Activated CD8-positive, alpha-beta memory T cell treated with anti-CD3 and anti-CD28 coated beads for 36 hours (primary cell): ENCODE results near the gene NBPF14. TPM values are rescaled to one million over a fixed set of nuclear protein-coding genes. Genes with fewer than 3 reads are reported as not detected.
"Not testable (repeated sequence)": the region's sequence is repeated elsewhere in the genome, so short reads cannot be mapped to it uniquely, and the experiment has no call there.

ENCODE experiments used
- CTCF ChIA-PET: fragments of 350-600 bp; sonication (Branson Sonifier 250); formaldehyde crosslinking; loops from one replicate; lab custom pipeline; 2021; ENCODE audit warnings: antibody characterized with exemption; lab: Charles Lee
- POLR2A ChIA-PET: fragments of 350-600 bp; sonication (Branson Sonifier 250); formaldehyde crosslinking; loops from one replicate; lab custom pipeline; 2021; ENCODE audit warnings: antibody characterized with exemption; lab: Charles Lee
- total RNA-seq, 2 experiments: library from RNA; stranded (reverse); gene quantifications; one replicate each; pipeline ENCODE4 v1.2.3, GENCODE V29; 2021

Gene NBPF14, protein sequence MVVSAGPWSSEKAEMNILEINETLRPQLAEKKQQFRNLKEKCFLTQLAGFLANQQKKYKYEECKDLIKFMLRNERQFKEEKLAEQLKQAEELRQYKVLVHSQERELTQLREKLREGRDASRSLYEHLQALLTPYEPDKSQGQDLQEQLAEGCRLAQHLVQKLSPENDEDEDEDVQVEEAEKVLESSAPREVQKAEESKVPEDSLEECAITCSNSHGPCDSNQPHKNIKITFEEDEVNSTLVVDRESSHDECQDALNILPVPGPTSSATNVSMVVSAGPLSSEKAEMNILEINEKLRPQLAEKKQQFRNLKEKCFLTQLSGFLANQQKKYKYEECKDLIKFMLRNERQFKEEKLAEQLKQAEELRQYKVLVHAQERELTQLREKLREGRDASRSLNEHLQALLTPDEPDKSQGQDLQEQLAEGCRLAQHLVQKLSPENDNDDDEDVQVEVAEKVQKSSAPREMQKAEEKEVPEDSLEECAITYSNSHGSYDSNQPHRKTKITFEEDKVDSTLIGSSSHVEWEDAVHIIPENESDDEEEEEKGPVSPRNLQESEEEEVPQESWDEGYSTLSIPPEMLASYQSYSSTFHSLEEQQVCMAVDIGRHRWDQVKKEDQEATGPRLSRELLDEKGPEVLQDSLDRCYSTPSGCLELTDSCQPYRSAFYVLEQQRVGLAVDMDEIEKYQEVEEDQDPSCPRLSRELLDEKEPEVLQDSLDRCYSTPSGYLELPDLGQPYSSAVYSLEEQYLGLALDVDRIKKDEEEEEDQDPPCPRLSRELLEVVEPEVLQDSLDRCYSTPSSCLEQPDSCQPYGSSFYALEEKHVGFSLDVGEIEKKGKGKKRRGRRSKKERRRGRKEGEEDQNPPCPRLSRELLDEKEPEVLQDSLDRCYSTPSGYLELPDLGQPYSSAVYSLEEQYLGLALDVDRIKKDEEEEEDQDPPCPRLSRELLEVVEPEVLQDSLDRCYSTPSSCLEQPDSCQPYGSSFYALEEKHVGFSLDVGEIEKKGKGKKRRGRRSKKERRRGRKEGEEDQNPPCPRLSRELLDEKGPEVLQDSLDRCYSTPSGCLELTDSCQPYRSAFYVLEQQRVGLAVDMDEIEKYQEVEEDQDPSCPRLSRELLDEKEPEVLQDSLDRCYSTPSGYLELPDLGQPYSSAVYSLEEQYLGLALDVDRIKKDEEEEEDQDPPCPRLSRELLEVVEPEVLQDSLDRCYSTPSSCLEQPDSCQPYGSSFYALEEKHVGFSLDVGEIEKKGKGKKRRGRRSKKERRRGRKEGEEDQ (N-terminal part only)
- 10 to 100 TPM in 1 of 2 experiments, 1 to 10 TPM in 1; 9.4 to 10.7 TPM for total RNA-seq

DNA sequence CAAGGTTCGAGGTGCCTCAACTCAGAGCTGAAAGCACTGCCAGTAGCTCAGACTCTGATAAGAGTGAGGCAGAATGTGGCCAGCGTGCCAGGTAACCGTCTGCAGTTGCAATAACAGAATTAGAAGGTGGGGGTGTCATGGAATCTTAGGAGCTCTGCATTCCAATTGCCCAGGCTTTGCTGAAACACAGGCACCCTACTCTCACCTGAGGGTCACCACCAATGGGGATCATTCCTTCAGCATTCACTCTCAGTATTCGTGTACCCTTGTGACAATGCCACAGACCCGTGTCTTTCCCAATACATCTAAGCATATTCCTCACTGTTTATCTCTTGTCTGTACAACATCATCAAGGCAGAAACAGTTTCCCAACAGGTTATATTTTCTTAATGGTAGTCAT is at the start of gene NBPF14:
Gene NBPF14 (minus strand): TSS at position 101 of the 400 bp plus-strand sequence. CDS start 294 bp downstream, outside the sequence.
- POLR2A ChIA-PET, CTCF ChIA-PET: not testable (repeated sequence)

DNA sequence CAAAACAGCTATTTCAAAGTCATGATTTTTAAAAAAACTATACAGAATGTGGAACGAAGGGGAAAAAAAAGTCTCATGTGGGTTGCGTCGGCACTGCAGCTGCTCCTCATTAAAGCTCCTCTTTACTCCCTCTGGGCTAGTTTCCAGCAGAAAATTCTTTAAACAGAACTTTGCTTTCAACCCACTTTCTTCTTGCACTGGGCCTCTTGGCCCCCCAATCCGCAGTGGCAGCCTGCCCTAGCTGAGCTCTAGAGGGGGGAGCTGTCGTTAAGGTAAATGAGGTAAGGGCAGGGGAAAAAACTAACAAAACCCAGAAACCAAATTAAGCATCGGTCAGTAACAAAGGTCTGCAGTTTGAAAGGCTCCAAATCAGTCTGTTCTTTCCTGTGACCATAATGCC is 29.6 kb upstream of the NBPF14 start:
- POLR2A ChIA-PET, CTCF ChIA-PET: not testable (repeated sequence)

DNA sequence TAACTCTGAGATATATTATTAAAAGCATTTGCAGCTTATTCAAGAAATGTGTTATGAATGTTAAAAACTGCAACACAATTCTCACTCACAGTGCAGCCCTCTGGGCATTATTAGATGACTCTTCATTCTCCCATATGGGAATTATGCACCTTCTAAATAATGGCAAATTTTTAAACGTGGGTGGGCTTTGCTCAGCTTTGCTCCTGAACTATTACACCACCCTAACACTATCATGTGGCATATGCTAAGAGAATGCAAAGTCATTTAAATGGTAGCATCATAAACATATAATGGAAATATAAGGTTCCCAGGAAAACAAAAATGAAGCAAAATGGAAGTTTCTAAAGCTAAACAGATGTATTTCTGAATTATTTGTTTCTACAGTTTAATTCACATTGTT is 22.4 kb upstream of the NBPF14 start:
- POLR2A ChIA-PET, CTCF ChIA-PET: not testable (repeated sequence)

DNA sequence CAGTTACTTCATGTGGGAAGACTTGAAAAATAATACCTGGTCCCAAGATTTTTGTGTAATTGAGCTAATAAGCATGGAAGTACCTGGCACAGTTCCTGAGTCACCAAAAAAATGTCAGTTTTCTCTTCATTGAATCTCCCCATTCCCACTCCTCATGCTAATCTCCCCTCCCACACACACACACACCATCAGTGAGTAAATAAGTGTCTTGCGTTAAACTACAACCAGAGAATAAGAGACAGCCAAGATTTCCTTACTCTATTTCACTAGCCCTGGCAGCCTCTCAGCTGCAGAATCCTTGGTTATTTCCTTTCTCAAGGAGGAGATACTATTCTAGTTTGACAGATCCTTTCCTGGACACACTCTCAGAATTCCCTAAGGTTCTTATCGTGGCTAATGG is 9.5 kb upstream of the NBPF14 start:
- POLR2A ChIA-PET = not testable (repeated sequence)

DNA sequence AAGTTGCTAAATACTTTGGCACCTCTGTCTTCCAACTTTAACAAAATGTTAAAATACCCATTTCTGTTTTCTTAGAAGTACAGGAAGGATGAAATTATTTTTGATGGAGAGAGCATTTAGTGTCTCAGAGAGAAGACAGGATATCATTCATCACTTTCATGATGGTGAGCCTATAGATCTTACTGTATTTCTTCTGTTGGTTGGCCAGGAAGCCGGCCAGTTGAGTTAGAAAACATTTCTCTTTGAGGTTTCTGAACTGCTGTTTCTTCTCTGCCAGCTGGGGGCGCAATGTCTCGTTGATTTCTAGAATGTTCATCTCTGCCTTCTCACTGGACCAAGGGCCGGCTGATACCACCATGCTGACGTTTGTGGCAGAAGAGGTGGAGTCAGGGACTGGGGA is 451 bp downstream of the NBPF14 start:
- POLR2A ChIA-PET, CTCF ChIA-PET: not testable (repeated sequence)

More for the DNA sequence above, 9.5 kb upstream of the NBPF14 start:
- CTCF ChIA-PET = not testable (repeated sequence)

DNA sequence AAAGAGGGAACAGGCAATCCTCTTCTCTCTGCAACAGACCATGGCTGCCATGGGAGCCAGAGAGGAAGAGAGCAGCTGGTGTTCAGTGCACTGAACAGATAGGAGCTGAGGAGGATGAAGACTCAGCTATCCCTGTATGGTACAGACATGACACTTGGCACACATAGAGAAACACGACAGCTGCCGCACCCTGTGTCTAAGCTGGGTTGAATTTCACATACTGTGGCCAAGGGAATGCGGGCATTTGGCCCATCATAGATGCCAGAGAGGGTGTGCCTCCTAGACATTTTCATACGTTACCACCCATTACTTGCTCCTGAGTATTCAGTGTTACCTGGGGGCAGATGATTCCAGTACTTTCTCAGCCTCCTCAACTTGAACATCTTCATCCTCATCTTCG is 4.7 kb downstream of the NBPF14 start:
- POLR2A ChIA-PET = not testable (repeated sequence)

DNA sequence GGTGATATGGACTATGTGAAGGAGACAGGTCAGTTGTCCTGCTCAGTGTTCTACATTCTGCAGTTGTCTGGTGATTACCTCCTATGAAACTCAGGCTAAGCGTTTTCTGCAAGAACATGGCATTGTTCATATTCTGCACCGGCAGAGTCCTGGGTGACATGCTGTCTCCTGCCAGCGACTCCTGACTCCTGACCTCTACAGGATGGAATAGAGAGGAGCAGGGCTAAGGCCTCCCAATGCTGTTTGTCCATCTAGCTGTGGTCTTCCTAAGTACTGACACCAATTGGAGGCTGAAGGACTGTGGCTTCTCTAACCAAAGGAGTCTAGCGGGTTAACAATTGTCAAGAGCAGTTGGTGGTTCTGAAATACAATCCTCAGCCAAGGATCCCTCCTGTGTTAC is 63.7 kb downstream of the NBPF14 start:
- POLR2A ChIA-PET, CTCF ChIA-PET: not testable (repeated sequence)

More for the DNA sequence above, 4.7 kb downstream of the NBPF14 start:
- CTCF ChIA-PET = not testable (repeated sequence)

DNA sequence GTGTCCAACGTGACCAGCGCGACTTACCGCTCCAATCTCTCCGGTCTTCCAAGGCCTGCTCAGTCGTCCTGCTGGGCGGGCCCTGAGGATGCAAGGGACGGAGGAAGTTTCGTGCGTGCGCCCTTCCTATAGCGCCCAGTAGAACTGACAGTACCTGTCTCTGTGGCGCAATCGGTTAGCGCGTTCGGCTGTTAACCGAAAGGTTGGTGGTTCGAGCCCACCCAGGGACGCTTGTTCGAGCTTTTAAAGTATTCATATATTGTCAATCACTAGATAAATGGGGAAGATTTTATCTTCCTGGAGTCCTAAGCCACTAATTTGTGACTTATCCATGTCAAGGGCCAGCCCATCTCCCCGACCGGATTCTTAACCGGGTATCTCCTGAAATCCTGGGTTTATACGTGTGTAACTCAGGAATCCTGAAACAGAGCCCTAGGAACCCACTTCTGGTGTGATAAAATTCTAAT is 66.7 kb downstream of the NBPF14 start:
- CTCF ChIA-PET, POLR2A ChIA-PET: not testable (repeated sequence)

DNA sequence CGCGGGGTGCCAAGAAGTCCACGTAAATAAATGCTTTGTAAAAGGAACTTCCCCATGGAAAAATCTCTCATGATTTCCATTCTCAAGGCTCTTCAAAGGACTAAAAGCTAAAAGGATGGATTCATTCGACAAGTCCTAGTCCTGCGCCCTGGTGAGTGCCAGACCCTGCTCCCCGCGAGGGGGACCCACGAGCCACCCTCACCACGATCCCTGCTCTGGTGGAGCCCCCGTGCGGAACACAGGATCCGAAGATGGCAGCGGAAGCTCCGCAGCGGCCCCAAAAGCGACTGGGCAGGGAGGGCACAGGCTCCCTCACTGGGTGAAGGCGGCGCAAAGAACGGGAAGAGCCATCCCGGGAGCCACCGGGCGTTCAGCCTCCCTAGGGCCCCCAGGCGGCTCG is 67.2 kb downstream of the NBPF14 start:
- POLR2A ChIA-PET, CTCF ChIA-PET: not testable (repeated sequence)

DNA sequence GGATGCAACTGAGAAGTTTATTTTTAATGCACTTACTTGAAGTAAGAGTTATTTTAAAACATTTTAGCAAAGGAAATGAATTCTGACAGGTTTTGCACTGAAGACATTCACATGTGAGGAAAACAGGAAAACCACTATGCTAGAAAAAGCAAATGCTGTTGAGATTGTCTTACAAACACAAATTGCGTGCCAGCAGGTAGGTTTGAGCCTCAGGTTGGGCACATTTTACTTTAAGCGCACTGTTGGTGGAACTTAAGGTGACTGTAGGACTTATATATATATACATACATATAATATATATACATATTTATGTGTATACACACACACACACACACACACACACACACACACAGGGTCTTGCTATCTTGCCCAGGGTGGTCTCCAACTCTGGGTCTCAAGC is 69.2 kb downstream of the NBPF14 start:
- CTCF ChIA-PET, POLR2A ChIA-PET: not testable (repeated sequence)

DNA sequence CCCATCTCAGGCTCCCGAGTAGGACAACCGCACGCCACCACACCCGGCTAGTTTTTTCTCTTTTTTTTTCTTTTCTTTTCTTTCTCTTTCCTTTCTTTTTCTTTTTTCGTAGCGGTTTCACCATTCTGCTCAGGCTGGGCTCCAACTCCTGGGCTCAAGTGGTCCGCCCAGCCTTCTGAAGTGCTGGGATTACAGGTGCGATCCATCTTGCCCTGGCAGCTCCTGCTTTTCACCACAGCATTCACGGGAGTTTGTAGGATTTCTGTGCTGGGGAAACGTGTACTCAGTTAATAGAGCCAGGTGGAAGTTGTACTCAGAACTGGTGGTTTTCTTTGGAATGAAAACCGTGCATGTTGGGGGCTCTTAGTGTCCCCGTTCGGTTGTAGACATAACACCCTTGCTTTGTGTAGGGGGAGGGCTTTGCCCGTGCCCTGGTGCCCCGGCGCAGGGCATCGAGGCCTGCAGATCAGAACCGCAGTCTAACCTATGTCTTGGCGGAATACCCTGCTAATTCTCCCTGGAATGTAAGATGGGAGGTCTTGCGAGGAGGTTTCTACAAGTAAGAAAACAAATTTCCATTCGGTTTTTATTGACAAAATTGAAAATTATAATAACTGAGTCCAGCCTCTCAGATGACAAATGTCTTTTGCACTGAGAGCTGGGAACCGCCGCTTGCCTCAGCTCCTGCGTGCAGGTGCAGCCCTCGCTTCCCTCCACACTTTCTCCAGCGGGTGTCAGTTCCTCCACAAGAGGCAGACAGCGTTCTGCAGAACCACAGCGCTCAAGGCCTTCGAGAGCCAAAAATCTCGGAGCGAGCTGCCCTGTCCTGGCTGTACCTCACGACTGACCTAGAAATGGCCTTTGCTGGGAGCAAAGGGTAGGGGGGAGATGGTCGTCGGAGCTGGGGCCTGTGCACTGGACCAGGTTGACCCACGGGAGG is 72.3 kb downstream of the NBPF14 start:
- POLR2A ChIA-PET = interaction anchor here (0.6 to 1.7 kb wide), 5 partner anchors 135 to 260 kb away, joined by 3 to 13 read pairs (median 4); no protein-coding TSS in a partner anchor
- CTCF ChIA-PET = not testable (repeated sequence)

DNA sequence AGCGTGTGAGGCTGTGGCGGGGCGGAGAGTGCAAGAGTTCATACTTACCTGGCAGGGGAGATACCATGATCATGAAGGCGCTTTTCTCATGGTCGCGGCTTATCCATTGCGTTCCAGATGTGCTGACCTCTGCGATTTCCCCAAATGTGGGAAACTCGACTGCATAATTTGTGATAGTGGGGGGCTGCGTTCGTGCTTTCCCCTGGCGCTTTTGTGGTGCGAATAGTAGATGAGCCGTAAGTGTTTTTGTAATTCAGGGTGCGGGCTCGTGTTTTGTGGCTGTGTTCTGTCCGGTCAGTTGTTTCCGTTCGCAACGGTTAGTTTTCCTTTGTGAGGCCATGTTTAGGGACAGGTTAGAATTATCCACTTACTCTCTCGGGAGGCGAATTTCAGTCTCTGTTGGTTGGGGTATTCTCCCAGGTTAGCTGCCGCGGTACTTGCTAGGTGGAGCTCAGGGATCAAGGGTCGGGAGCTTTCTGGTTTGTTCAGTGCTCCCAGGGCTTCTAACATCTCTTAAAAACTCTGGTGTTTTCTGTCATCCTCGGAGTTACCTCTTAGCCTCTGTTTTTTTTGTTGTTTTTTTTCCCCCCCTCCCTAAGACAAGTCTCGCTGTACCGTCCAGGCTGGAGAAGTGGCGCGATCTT is 73.1 kb downstream of the NBPF14 start:
- CTCF ChIA-PET = not testable (repeated sequence)
- POLR2A ChIA-PET = interaction anchor here (0.6 to 1.7 kb wide), 5 partner anchors 134 to 259 kb away, joined by 3 to 13 read pairs (median 4); no protein-coding TSS in a partner anchor

DNA sequence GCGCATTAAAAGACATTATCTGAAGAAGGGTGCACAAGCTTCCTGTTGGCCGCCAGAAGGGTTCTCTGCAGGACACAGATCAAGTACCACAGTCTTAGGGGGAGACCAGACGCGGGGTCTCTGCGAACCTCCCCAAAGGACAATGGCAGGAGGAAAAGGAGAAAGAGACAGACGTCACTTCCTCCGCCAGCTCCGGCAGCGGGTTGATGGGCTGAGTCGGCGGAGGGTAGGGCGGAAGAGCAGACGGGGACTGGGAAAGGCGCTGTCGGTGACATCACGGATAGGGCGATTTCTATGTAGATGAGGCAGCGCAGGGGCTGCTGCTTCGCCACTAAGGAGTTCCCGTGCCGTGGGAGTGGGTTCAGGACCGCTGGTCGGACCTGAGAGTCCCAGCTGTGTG is 73.7 kb downstream of the NBPF14 start:
- CTCF ChIA-PET = not testable (repeated sequence)
- POLR2A ChIA-PET = interaction anchor here (1.7 kb wide), 1 partner anchor 133 kb away, joined by 13 read pairs; no protein-coding TSS in a partner anchor

DNA sequence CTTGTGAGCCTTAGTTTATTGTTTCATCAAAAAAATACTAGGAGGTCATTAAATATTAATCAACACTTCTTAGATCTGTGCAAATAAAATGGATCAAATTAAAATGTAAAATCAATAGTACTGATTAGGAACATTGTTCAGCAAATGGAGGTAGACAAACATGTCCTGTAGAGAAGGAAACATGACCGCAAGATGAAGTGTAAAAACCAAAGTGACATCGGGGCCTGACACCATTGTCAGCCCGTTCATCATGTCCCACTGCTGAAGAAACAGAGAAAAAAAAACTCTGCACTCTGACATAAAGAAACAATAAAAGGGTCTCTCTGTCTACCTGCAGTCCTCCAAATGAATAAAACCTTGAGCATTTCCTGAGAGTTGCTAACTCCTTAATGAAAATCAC is 81.5 kb downstream of the NBPF14 start:
- CTCF ChIA-PET = not testable (repeated sequence)

DNA sequence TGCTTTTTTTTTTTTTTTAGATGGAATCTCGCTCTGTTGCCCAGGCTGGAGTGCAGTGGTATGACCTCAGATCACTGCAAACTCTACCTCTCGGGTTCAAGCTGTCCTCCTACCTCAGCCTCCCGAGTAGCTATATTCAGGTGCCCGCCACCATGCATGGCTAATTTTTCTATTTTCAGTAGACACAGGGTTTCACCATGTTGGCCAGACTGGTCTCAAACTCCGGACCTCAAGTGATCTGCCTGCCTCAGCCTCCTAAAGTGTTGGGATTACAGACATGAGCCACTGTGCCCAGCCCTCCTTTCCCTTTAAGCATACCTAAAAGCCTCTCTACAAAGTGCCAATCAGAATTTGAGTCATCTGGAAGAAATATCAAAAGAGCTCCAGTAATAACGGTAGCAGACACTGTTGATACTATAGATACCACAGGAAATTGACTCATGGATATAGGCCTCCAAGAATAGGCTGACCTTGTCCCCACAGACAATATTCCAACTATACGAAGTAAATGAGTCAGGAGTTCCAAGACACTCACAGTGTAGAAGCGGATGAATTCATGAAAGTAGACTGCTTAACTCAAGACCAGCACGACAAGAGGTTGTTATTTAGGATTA is 83.1 kb downstream of the NBPF14 start:
- POLR2A ChIA-PET, CTCF ChIA-PET: not testable (repeated sequence)

More for the DNA sequence above, 81.5 kb downstream of the NBPF14 start:
- POLR2A ChIA-PET = not testable (repeated sequence)

DNA sequence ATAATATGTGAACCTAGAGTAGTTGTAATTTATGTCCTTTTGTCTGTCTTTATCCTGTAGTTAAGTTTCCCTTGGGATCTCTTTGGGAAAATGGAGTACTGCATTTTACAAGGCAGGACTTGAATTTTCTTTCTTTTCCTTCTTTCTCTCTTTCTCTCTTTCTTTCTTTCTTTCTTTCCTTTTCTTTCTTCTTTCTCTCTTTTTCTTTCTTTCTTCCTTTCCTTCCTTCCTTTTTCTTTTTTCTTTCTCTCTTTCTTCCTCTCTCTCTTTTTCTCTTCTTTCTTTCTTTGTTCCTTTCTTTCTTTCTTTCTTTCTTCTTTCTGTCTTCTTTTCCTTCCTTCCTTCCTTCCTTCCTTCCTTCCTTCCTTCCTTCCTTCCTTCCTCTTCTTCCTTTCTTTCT is 101.9 kb downstream of the NBPF14 start:
- CTCF ChIA-PET, POLR2A ChIA-PET: not testable (repeated sequence)

DNA sequence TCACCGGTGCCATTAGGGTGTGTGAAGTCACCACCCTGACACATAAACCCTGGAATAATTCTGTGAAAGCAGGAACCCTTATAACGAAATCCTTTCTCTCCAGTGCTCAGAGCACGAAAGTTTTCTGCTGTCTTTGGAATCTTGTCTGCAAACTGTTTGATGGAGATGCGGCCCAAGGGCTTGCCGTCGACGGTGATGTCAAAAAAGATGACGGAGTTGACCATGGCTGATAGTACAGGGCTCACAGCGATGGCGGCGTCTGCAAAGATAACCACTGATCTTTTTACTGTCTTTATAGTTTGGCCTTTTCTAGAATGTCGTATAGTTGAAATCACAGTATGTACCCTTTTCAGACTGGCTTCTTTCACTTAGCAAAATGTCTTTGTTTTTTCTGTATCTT is 112.8 kb downstream of the NBPF14 start, which contains the start of gene PPIAL4G:
Gene PPIAL4G (minus strand): TSS at position 274 of the 400 bp plus-strand sequence. CDS start 50 bp downstream, at position 224.
- POLR2A ChIA-PET = not testable (repeated sequence)

More for the DNA sequence above, 112.8 kb downstream of the NBPF14 start, which contains the start of gene PPIAL4G:
- CTCF ChIA-PET = not testable (repeated sequence)
